ENCODE results near the gene RGS9. TPM values are rescaled to one million over a fixed set of nuclear protein-coding genes. Genes with fewer than 3 reads are reported as not detected.

RGS9 gene
- total RNA-seq, 4 donors from 2014 or later, result 1.2 to 4.4 (median 2.8) TPM

GRCh38 chr17:65102788-65103187, 34.4 kb upstream of the RGS9 start:
- TF ChIP-seq CTCF (IDR thresholded peaks at IDR 0.05 in 4 of 5, conservative IDR thresholded peaks at IDR 0.05 in 1 of 5) (no peak), POLR2A (IDR thresholded peaks at IDR 0.05) (no peak)
- Histone ChIP-seq H3K4me1 (peaks cover 31% of the 10 kb centered on the region in 2 donors), H3K4me3 (no peak overlapping the region), H3K36me3 (no peaks in the 10 kb centered on the region), H3K27me3 (no peaks in the 10 kb centered on the region), H3K9me3 (no peaks in the 10 kb centered on the region), H3K27ac (no peak overlapping the region)
- intact Hi-C loops (cut with DNase I; ENCODE audit: low total_unique reads) (loop anchor here (5.0 kb wide), 1 partner anchor 125 kb away; no protein-coding TSS in a partner anchor), in situ Hi-C loops (cut with MboI; ENCODE audit: low sequenced_read_pairs in 4 of 4) (loop anchor here in 2 of 4 donors (10.0 kb wide), 1 partner anchor 138 kb away; no protein-coding TSS in a partner anchor)
- ATAC-seq, result no peak
- DNase-seq, result no peak

GRCh38 chr17:65103431-65103830, 33.7 kb upstream of the RGS9 start:
- TF ChIP-seq POLR2A (IDR thresholded peaks at IDR 0.05), result no peak
- no peak for TF ChIP-seq CTCF (IDR thresholded peaks at IDR 0.05 in 4 of 5, conservative IDR thresholded peaks at IDR 0.05 in 1 of 5)
- H3K27ac ChIP-seq, result no peak overlapping the region
- intact Hi-C loops (cut with DNase I; ENCODE audit: low total_unique reads), result loop anchor here (5.0 kb wide), 1 partner anchor 126 kb away; no protein-coding TSS in a partner anchor

GRCh38 chr17:65103896-65104295, 33.3 kb upstream of the RGS9 start:
- DNase-seq, result no peak
- intact Hi-C loops (cut with DNase I; ENCODE audit: low total_unique reads), result loop anchor here (5.0 kb wide), 1 partner anchor 127 kb away; no protein-coding TSS in a partner anchor
- H3K9me3 ChIP-seq, result no peaks in the 10 kb centered on the region
- no peak overlapping the region for H3K27ac ChIP-seq
- in situ Hi-C loops (cut with MboI; ENCODE audit: low sequenced_read_pairs in 4 of 4), result loop anchor here in 2 of 4 donors (10.0 kb wide), 1 partner anchor 139 kb away; no protein-coding TSS in a partner anchor
- no peak overlapping the region for H3K4me3 ChIP-seq
- H3K4me1 ChIP-seq, result peaks cover 31% of the 10 kb centered on the region in 2 donors
- no peak for ATAC-seq
- H3K27me3 ChIP-seq, result no peaks in the 10 kb centered on the region
- TF ChIP-seq CTCF (IDR thresholded peaks at IDR 0.05 in 4 of 5, conservative IDR thresholded peaks at IDR 0.05 in 1 of 5) (no peak), POLR2A (IDR thresholded peaks at IDR 0.05) (no peak)
- no peaks in the 10 kb centered on the region for H3K36me3 ChIP-seq

More at GRCh38 chr17:65103431-65103830, 33.7 kb upstream of the RGS9 start:
- H3K4me3 ChIP-seq, result no peak overlapping the region
- DNase-seq, result no peak
- in situ Hi-C loops (cut with MboI; ENCODE audit: low sequenced_read_pairs in 4 of 4), result loop anchor here in 2 of 4 donors (10.0 kb wide), 1 partner anchor 139 kb away; no protein-coding TSS in a partner anchor
- ATAC-seq, result no peak
- no peaks in the 10 kb centered on the region for H3K36me3 ChIP-seq
- H3K27me3 ChIP-seq, result no peaks in the 10 kb centered on the region
- H3K4me1 ChIP-seq, result peaks cover 31% of the 10 kb centered on the region in 2 donors
- no peaks in the 10 kb centered on the region for H3K9me3 ChIP-seq

GRCh38 chr17:65104541-65104940, 32.6 kb upstream of the RGS9 start:
- TF ChIP-seq CTCF (IDR thresholded peaks at IDR 0.05 in 4 of 5, conservative IDR thresholded peaks at IDR 0.05 in 1 of 5), result no peak
- TF ChIP-seq POLR2A (IDR thresholded peaks at IDR 0.05), result no peak
- Histone ChIP-seq H3K9me3 (no peaks in the 10 kb centered on the region), H3K27me3 (no peaks in the 10 kb centered on the region), H3K36me3 (no peaks in the 10 kb centered on the region), H3K4me1 (peaks cover 25 to 31% of the 10 kb centered on the region in 2 donors), H3K4me3 (no peak overlapping the region), H3K27ac (peak overlapping the region in 1 of 4 donors; percentile 41)
- intact Hi-C loops (cut with DNase I; ENCODE audit: low total_unique reads) (loop anchor here (5.0 kb wide), 1 partner anchor 127 kb away; no protein-coding TSS in a partner anchor), in situ Hi-C loops (cut with MboI; ENCODE audit: low sequenced_read_pairs in 4 of 4) (loop anchor here in 2 of 4 donors (10.0 kb wide), 1 partner anchor 140 kb away; no protein-coding TSS in a partner anchor)
- ATAC-seq, result no peak
- DNase-seq, result no peak

Data from gastrocnemius medialis (tissue), 4 donors.